ENCODE results near the gene HNRNPUL1.
A peak's percentile ranks its signal among the peaks of the same experiment; 100 is the strongest.

The HNRNPUL1 gene

GRCh38 chr19:41353466-41354342 is 89.5 kb downstream of the HNRNPUL1 start, which contains the start of gene TGFB1:
TGFB1 (minus strand) TSS chr19:41353922; CDS start chr19:41353044, 878 bp downstream.
- DNase-seq (ENCODE audit: low read depth in 2 of 2), result peak; percentile 87 to 93

GRCh38 chr19:41354343-41354953 is 90.3 kb downstream of the HNRNPUL1 start:
- no peak for DNase-seq (ENCODE audit: low read depth in 2 of 2)

GRCh38 chr19:41355035-41355434 is 90.9 kb downstream of the HNRNPUL1 start:
- no peak for DNase-seq (ENCODE audit: low read depth in 2 of 2)

- DNase-seq (ENCODE audit: low read depth in 2 of 2), result no peak
Observed at GRCh38 chr19:41355802-41356201, 91.6 kb downstream of the HNRNPUL1 start.

GRCh38 chr19:41356984-41357739 is 93.0 kb downstream of the HNRNPUL1 start:
- DNase-seq (ENCODE audit: low read depth in 2 of 2), result no peak
